SK-N-SH treated with all-trans-retinoic acid at 6 μM for 48 hours (cell line): ENCODE data around the gene NAA11.

Experiments
- ATAC-seq: fragments of 200-7000 bp; cut with Tn5 transposase; 3 replicates; pipeline ENCODE4 v1.9.1; 2020; ENCODE audit warnings: mild to moderate bottlenecking, moderate library complexity
- ARNTL ChIP-seq: fragments of 450-650 bp; formaldehyde crosslinking; IDR thresholded peaks from 2 replicates; pipeline ENCODE4 v1.5.0; 2020; ENCODE audit warnings: low read depth, mild to moderate bottlenecking, moderate library complexity, borderline replicate concordance
- BACH2 ChIP-seq: fragments of 250-450 bp; sonication (Bioruptor Pico); IDR thresholded peaks from 2 replicates; pipeline ENCODE4 v1.9.0; 2021; ENCODE audit warnings: mild to moderate bottlenecking, borderline replicate concordance
- CREB5 ChIP-seq: fragments of 250-450 bp; sonication (Bioruptor Pico); IDR thresholded peaks from 2 replicates; pipeline ENCODE4 v1.5.1; 2020; ENCODE audit warnings: low read depth, mild to moderate bottlenecking, moderate library complexity
- CSDC2 ChIP-seq: fragments of 250-450 bp; sonication (Bioruptor Pico); IDR thresholded peaks from 2 replicates; pipeline ENCODE4 v1.5.0; 2020; ENCODE audit warnings: mild to moderate bottlenecking, moderate library complexity
- GLIS3 ChIP-seq: fragments of 250-450 bp; sonication (Bioruptor Pico); IDR thresholded peaks from 2 replicates; pipeline ENCODE4 v1.5.0; 2020; ENCODE audit warnings: mild to moderate bottlenecking, moderate library complexity
- ISL1 ChIP-seq: fragments of 250-450 bp; sonication (Bioruptor Pico); IDR thresholded peaks from 2 replicates; pipeline ENCODE4 v2.1.2; 2022; ENCODE audit warnings: mild to moderate bottlenecking, moderate library complexity
- OSR1 ChIP-seq: fragments of 250-450 bp; sonication (Bioruptor Pico); IDR thresholded peaks from 2 replicates; pipeline ENCODE4 v1.8.0; 2022; ENCODE audit warnings: moderate library complexity, mild to moderate bottlenecking, inconsistent platforms
- PPARA ChIP-seq: fragments of 250-450 bp; sonication (Bioruptor Pico); IDR thresholded peaks from 2 replicates; pipeline ENCODE4 v1.5.0; 2020; ENCODE audit warnings: mild to moderate bottlenecking, borderline replicate concordance
- TCF4 ChIP-seq: fragments of 250-450 bp; sonication (Bioruptor Pico); IDR thresholded peaks from 2 replicates; pipeline ENCODE4 v1.8.0; 2021; ENCODE audit warnings: mild to moderate bottlenecking, moderate library complexity, borderline replicate concordance
- TOX ChIP-seq: fragments of 250-450 bp; sonication (Bioruptor Pico); IDR thresholded peaks from 2 replicates; pipeline ENCODE4 v1.8.0; 2021; ENCODE audit warnings: mild to moderate bottlenecking, moderate library complexity, borderline replicate concordance
- TSHZ2 ChIP-seq: fragments of 250-450 bp; sonication (Bioruptor Pico); IDR thresholded peaks from 2 replicates; pipeline ENCODE4 v1.5.0; 2020; ENCODE audit warnings: mild to moderate bottlenecking, moderate library complexity
- ZC3H10 ChIP-seq: fragments of 250-450 bp; sonication (Bioruptor Pico); IDR thresholded peaks from 2 replicates; pipeline ENCODE4 v1.5.1; 2021; ENCODE audit warnings: mild to moderate bottlenecking, moderate library complexity
- ZFP3 ChIP-seq: fragments of 250-450 bp; sonication (Bioruptor Pico); IDR thresholded peaks from 2 replicates; pipeline ENCODE4 v1.5.0; 2020; ENCODE audit warnings: mild to moderate bottlenecking, moderate library complexity
- ZFP30 ChIP-seq: fragments of 450-650 bp; formaldehyde crosslinking; IDR thresholded peaks from 2 replicates; pipeline ENCODE4 v1.5.0; 2022; ENCODE audit warnings: mild to moderate bottlenecking, moderate library complexity
- ZNF565 ChIP-seq: fragments of 450-650 bp; formaldehyde crosslinking; conservative IDR thresholded peaks from 2 replicates; pipeline ENCODE4 v1.5.0; 2020; ENCODE audit warnings: low read depth, mild to moderate bottlenecking, moderate library complexity
- ZNF70 ChIP-seq: fragments of 450-650 bp; formaldehyde crosslinking; IDR thresholded peaks from 2 replicates; pipeline ENCODE4 v1.5.0; 2020; ENCODE audit warnings: mild to moderate bottlenecking, moderate library complexity
- TF ChIP-seq, protein P1 (sequence below): fragments of 250-450 bp; sonication (Bioruptor Pico); IDR thresholded peaks from 2 replicates; pipeline ENCODE4 v1.5.1; 2021; ENCODE audit warnings: mild to moderate bottlenecking, moderate library complexity
- TF ChIP-seq, protein P2 (sequence below): fragments of 250-450 bp; sonication (Bioruptor Pico); IDR thresholded peaks from 2 replicates; pipeline ENCODE4 v1.8.0; 2020; ENCODE audit warnings: mild to moderate bottlenecking, moderate library complexity, borderline replicate concordance

The NAA11 gene

GRCh38 chr4:79341893-79342653 is 16.2 kb upstream of the NAA11 start:
- TF ChIP-seq CSDC2 (CRISPR knock-in tag) (no peak), BACH2 (CRISPR knock-in tag) (no peak), GLIS3 (CRISPR knock-in tag) (no peak), TCF4 (CRISPR knock-in tag) (no peak), PPARA (no peak), ARNTL (no peak), ISL1 (CRISPR knock-in tag) (no peak)
- TF ChIP-seq, protein P1, sequence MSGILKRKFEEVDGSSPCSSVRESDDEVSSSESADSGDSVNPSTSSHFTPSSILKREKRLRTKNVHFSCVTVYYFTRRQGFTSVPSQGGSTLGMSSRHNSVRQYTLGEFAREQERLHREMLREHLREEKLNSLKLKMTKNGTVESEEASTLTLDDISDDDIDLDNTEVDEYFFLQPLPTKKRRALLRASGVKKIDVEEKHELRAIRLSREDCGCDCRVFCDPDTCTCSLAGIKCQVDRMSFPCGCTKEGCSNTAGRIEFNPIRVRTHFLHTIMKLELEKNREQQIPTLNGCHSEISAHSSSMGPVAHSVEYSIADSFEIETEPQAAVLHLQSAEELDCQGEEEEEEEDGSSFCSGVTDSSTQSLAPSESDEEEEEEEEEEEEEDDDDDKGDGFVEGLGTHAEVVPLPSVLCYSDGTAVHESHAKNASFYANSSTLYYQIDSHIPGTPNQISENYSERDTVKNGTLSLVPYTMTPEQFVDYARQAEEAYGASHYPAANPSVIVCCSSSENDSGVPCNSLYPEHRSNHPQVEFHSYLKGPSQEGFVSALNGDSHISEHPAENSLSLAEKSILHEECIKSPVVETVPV (CRISPR knock-in tag): no peak
- TF ChIP-seq, all 23 proteins: peak for 0
- no peak for ATAC-seq

GRCh38 chr4:79340568-79340967 is 14.7 kb upstream of the NAA11 start:
- TF ChIP-seq, protein P2, sequence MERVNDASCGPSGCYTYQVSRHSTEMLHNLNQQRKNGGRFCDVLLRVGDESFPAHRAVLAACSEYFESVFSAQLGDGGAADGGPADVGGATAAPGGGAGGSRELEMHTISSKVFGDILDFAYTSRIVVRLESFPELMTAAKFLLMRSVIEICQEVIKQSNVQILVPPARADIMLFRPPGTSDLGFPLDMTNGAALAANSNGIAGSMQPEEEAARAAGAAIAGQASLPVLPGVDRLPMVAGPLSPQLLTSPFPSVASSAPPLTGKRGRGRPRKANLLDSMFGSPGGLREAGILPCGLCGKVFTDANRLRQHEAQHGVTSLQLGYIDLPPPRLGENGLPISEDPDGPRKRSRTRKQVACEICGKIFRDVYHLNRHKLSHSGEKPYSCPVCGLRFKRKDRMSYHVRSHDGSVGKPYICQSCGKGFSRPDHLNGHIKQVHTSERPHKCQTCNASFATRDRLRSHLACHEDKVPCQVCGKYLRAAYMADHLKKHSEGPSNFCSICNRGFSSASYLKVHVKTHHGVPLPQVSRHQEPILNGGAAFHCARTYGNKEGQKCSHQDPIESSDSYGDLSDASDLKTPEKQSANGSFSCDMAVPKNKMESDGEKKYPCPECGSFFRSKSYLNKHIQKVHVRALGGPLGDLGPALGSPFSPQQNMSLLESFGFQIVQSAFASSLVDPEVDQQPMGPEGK: no peak
- TF ChIP-seq CREB5 (CRISPR knock-in tag): no peak
- TF ChIP-seq OSR1 (CRISPR knock-in tag): no peak
- no peak for TF ChIP-seq ZNF70 (CRISPR knock-in tag)
- TF ChIP-seq TOX (CRISPR knock-in tag): no peak
- no peak for TF ChIP-seq ZFP3 (CRISPR knock-in tag)
- no peak for TF ChIP-seq CSDC2 (CRISPR knock-in tag)
- TF ChIP-seq PPARA: no peak
- no peak for TF ChIP-seq ZC3H10 (CRISPR knock-in tag)
- no peak for TF ChIP-seq TSHZ2 (CRISPR knock-in tag)
- no peak for ATAC-seq

DNA sequence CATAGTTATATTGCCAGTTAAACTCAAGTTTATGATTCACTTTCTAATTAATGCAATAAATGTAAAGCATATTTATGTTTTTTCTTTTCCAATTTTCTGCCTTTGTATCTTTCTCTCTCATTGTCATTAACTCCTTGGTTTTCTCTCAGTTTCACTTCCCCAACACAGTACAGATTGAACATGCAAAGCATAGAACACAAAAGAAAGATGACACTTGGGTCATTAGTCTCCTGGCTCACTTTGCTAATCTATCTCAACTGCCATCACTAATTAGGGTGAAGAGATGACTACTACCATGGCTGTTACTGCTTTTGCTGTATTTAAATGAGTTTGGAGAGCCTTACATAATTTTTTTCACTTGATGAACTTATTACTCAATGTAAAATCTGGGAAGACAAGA is 12.3 kb upstream of the NAA11 start:
- no peak for ATAC-seq
- no peak for TF ChIP-seq ZFP30 (CRISPR knock-in tag)
- no peak for TF ChIP-seq PPARA

DNA sequence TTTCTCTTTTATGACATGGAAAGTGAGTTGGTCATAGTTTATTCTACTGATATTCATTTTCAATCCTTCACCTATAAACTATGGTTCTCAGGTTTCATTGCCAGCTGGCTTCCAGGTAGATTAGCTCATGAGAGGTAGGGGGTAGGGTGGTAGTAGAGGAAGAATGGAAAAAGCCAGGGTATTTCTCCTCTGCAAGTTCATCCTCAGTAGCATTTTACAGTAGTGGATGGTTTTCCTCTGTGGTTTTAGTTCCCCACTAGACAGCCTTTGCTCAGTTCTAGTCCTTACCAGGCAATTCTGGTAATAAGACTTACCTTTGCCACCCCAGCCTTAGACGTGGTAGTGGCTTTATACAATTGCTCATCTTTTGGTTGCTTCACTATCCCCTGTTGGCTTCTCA is 8.9 kb upstream of the NAA11 start:
- no peak for ATAC-seq
- TF ChIP-seq ZNF565 (CRISPR knock-in tag): no peak
- TF ChIP-seq GLIS3 (CRISPR knock-in tag): no peak

- TF ChIP-seq CREB5 (CRISPR knock-in tag): no peak
- TF ChIP-seq, protein P1 (CRISPR knock-in tag): no peak
- no peak for TF ChIP-seq ZFP30 (CRISPR knock-in tag)
- no peak for TF ChIP-seq ZC3H10 (CRISPR knock-in tag)
- no peak for TF ChIP-seq ZNF565 (CRISPR knock-in tag)
- TF ChIP-seq, all 23 proteins: peak for 0
- no peak for ATAC-seq
These were observed 8.5 kb upstream of the NAA11 start for GRCh38 chr4:79334341-79334740.
